Non-pigmented ciliary epithelial cell (primary cell): ENCODE data around the gene OR2A5.
A peak's percentile ranks its signal among the peaks of the same experiment; 100 is the strongest.
"Not testable (repeated sequence)": the region's sequence is repeated elsewhere in the genome, so short reads cannot be mapped to it uniquely, and the experiment has no call there.

Experiments
- DNase-seq: peaks from one replicate; pipeline ENCODE4 v3.0.0-alpha.2; 2010; ENCODE audit warnings: low read depth

OR2A5 gene, protein sequence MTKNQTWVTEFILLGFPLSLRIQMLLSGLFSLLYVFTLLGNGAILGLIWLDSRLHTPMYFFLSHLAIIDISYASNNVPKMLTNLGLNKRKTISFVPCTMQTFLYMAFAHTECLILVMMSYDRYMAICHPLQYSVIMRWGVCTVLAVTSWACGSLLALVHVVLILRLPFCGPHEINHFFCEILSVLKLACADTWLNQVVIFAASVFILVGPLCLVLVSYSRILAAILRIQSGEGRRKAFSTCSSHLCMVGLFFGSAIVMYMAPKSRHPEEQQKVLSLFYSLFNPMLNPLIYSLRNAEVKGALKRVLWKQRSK

GRCh38 chr7:144048648-144049047 is at the start of gene OR2A5:
Gene OR2A5, plus strand, starts transcription at chr7:144048948. Its CDS starts 1,454 bp downstream, at chr7:144050402.
- DNase-seq: no peak

- DNase-seq: no peak
These were observed 48.7 kb upstream of the OR2A5 start, which contains the start of gene OR6B1 for GRCh38 chr7:144000020-144000419. Gene OR6B1, plus strand, starts transcription at chr7:144000320. Its CDS starts 3,677 bp downstream, at chr7:144003997.

DNA sequence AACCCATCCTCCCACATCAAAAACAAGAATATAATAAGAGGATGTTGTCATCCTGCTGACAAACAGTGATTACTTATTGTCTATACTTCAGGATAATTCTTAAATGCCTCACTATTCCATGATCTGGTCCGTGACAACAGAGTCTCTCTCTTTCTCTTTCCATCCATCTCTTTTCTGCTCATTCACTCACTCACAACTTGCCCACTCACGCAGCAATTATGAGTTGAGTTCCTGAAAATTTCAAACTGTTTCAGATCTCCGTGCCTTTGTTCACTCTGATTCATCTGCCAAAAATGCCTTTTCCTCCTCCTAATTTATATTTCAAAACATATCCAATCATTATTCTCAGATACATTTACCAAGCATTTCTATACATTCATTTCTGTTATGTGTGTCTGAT is 47.2 kb upstream of the OR2A5 start:
- no peak for DNase-seq

DNA sequence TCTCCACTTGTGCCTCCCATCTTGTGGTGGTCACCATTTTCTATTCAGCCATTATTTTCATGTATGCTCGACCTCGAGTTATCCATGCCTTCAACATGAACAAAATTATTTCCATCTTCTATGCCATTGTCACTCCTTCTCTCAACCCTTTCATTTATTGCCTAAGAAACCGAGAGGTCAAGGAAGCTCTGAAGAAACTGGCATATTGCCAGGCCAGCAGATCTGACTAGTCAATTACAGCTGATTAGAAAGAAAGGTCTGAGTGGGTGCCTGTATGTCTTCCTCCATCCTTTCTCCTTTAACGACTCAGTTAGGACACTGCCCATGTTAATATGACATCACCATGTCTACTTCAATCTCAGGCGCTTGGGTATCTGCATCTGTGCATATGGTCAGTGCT is 44.0 kb upstream of the OR2A5 start:
- DNase-seq: no peak

GRCh38 chr7:144006029-144006691 is 42.6 kb upstream of the OR2A5 start:
- DNase-seq: no peak

DNA sequence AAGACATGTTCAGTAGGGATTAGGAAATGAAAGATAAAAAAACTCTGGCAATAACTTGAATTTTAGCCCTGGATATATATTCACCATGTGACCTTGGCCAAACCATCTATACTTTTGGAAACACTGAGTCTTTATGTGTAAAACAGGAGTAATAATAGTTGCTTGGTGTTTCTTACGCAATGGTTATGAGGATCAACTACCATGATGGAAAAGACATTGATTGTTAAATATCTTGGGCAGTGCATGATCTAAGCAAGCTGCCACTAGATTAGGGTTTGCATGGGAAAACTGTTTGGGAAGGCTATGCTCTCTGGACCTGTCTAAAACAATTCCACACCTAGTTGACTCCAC is 42.1 kb upstream of the OR2A5 start:
- no peak for DNase-seq

DNA sequence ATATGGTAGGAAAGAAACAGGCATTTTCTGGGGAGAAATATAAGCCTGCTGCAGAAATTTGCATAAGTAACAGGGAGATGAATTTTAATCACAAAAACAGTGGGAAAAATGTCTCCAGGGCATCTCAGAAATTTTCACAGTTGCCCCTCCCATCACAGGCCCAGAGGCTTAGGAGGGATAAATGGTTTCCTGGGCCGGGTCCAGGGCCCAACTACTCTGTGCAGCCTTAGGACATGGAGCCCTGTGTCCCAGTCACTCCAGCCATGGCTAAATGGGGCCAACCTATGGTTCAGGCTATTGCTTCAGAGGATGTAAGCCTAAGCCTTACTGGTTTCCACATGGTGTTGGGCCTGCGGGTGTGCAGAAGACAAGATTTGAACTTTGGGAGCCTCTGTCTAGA is 39.4 kb upstream of the OR2A5 start:
- no peak for DNase-seq

- not testable (repeated sequence) for DNase-seq
These were observed 38.7 kb upstream of the OR2A5 start for GRCh38 chr7:144010061-144010460.

DNA sequence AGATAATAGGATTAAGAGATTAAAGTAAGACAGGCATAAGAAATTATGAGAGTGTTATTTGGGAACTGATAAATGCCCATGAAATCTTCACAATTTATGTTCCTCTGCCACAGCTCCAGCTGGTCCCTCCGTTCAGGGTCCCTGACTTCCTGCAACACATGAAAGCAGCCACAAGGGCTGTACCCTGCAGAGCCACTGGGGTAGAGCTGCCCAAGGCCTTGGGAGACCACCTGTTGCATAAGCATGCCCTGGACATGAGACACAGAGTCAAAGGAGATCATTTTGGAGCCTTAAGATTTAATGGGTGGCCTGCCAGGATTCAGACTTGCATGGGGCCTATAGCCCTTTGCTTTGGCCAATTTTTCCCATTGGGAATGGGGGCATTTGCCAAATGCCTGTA is 37.9 kb upstream of the OR2A5 start:
- DNase-seq: not testable (repeated sequence)

- DNase-seq: no peak
These were observed 37.1 kb upstream of the OR2A5 start for GRCh38 chr7:144011458-144012230.

GRCh38 chr7:144018065-144018464 is 30.7 kb upstream of the OR2A5 start:
- no peak for DNase-seq

GRCh38 chr7:144019457-144019856 is 29.3 kb upstream of the OR2A5 start:
- peak; percentile 92 for DNase-seq

- no peak for DNase-seq
These were observed 28.4 kb upstream of the OR2A5 start for GRCh38 chr7:144020340-144020739.

DNA sequence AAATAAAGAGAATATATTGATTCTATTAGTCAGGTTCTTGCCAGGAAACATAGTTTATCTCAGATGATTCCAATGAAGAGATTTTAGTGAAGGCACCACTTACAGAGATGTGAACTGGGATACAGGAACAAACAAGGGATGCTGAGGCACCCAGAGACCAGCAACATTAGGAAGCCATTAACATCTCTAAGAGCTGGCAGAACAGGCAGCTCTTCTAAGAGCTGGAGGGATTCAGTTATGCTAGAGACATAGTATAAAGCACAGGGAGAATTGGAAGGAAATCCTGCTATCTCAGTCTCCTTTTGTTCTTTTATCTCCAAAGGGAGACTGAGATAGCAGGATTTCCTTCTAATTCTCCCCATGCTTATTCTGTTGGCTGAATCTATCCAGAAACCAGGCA is 26.6 kb upstream of the OR2A5 start:
- no peak for DNase-seq

- no peak for DNase-seq
These were observed 25.4 kb upstream of the OR2A5 start for GRCh38 chr7:144023171-144023827.

DNA sequence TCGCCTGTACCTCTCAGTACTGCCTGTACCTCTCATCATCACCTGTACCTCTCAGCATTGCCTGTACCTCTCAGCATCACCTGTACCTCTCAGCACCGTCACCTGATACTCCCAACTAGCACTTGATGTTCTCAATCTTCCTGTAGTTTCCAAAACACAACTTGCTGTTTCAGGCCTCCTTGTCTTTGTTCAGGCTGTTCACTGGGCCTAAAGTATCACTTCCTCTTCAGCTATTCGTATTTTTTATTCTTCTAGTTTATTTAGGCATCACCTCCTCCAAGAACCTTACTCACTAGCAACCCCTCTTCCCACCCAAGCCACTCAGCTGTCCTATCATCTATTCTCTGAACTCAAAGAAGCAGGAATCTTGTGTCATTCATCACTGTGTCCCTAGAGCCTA is 24.5 kb upstream of the OR2A5 start:
- no peak for DNase-seq

- DNase-seq: no peak
These were observed 22.4 kb upstream of the OR2A5 start for GRCh38 chr7:144026203-144026883.

- DNase-seq: peak; percentile 18
These were observed 21.7 kb upstream of the OR2A5 start for GRCh38 chr7:144027070-144027469.

GRCh38 chr7:144027974-144028373 is 20.8 kb upstream of the OR2A5 start:
- DNase-seq: no peak

DNA sequence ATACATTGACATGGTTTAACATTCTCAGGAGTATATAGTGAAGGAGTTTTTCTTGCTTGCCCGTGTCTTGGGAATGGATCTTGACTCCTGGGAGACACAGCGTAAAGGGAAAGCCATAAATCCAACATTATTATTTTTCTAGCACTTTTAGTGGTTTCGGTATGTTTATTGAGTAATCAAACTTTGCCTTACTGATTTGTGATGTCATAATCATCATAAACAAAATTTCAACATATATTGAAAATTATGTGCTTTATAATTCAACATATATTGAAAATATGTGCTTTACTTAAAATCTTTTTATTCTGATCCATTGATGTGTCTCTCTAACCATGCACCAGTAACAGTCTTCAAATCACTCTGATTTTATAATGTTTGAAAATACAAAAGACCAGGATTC is 20.2 kb upstream of the OR2A5 start:
- DNase-seq: no peak

GRCh38 chr7:144032516-144032915 is 16.2 kb upstream of the OR2A5 start:
- DNase-seq: no peak
